Limb (tissue), 2 donors: ENCODE measurements around the gene KCNT2.

ENCODE experiments used
- DNase-seq, 2 donors: peaks; one replicate each; pipeline ENCODE4 v3.0.0-alpha.2; 2016; ENCODE audit errors: extremely low spot score in 2 of 2

The KCNT2 gene

GRCh38 chr1:196207612-196208217 is 400.5 kb downstream of the KCNT2 start:
- DNase-seq = no peak

- DNase-seq = no peak
Observed at GRCh38 chr1:196205882-196206281, 402.4 kb downstream of the KCNT2 start.

GRCh38 chr1:196196486-196196885 is 411.8 kb downstream of the KCNT2 start:
- no peak for DNase-seq

GRCh38 chr1:196193896-196194559 is 414.2 kb downstream of the KCNT2 start:
- no peak for DNase-seq

DNA sequence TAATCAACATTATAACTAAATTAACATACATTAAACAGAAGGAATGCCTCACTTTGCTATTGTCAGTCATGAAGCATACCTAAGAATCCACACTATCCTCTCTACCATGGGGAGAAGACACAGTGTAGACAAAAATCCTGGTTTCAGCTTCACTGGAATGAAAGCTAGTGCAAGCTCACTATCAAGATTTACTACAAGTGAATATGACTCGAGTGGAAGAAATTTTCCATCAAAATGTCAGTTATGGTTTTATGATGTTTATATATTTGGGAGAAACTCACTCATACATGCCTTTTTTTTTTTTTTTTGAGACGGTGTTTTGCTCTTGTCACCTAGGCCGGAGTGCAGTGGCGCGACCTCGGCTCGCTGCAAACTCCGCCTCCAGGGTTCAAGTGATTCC is 424.3 kb downstream of the KCNT2 start:
- no peak for DNase-seq

DNA sequence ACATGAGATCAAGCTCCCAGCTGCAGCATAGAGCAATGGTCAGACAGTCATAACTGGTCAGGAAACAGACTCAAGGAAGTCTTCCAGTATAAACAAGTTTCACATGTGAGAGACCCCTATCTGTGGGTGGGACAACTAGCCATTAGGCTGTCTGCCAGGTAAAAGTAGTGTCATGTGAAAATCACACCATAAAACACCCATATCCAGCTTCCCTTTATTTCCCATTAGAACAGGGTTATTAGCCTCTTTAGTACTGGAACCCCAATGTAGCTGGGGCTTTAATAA is 426.7 kb downstream of the KCNT2 start:
- no peak for DNase-seq

- no peak for DNase-seq
Observed at GRCh38 chr1:196180847-196181593, 427.2 kb downstream of the KCNT2 start.

DNA sequence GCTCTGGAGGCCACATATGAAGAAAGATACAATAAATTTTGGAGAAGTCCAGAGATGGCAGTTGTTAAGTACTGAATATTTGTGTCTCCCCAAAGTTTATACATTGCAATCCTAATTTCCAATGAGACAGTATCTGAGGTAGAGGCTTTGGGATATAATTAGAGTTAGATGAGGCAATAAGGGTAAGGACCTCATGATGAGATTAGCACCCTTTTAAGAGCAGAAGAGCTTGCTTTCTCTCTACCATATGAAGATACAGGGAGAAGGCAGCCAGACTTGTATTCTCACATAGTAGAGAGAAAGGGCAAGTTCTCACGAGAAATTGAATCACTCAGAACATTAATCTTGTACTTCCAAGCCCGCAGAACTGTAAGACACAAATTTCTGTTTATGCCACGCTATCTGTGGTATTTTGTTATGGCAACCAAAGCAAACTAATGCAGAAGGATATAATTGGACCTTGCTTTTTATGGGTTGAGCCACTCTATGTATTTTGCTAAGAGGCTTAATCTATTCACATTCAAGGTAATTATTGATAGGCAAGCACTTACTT is 430.1 kb downstream of the KCNT2 start:
- DNase-seq = no peak
